Measurements from ENCODE around the gene CCL8.
A peak's percentile ranks its signal among the peaks of the same experiment; 100 is the strongest.
"Not testable (repeated sequence)": the region's sequence is repeated elsewhere in the genome, so short reads cannot be mapped to it uniquely, and the experiment has no call there.

The CCL8 gene

DNA sequence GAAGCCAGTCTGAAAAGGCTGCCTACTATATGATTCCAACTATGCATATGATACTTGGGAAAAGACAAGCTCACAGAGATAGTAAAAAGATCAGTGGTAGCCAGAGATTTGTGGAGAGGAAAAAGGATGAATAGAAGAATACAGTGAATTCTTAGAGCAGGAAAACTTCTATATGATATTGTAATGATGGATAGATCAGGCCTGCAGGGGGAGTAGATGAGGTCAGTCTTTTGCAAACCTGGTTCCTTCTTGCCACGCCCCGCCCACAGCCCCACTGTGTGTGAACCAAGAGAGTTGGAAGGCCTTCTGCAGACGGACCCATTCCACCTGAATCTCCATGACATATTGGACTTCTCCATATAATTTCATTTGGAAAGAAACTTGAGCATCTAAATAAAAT, 761 bp upstream of the CCL8 start:
- no peak for DNase-seq

GRCh38 chr17:34321964-34322363, 2.7 kb downstream of the CCL8 start:
- no peak for DNase-seq

GRCh38 chr17:34327580-34327979, 8.3 kb downstream of the CCL8 start:
- not testable (repeated sequence) for DNase-seq

DNA sequence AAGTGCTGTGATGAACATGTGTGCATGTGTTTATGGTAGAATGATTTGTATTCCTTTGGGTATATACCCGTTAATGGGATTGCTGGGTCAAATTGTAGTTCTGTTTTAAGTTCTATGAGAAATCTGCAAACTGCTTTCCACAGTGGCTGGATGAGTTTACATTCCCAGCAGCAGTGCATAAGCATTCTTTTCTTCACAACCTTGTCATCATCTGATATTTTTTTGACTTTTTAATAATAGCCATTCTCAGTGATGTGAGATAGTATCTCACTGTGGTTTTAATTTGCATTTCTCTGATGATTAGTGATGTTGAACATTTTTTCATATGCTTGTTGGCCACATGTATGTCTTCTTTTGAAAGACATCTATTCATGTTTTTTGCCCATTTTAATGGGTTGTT, 18.5 kb downstream of the CCL8 start:
- no peak for DNase-seq

DNA sequence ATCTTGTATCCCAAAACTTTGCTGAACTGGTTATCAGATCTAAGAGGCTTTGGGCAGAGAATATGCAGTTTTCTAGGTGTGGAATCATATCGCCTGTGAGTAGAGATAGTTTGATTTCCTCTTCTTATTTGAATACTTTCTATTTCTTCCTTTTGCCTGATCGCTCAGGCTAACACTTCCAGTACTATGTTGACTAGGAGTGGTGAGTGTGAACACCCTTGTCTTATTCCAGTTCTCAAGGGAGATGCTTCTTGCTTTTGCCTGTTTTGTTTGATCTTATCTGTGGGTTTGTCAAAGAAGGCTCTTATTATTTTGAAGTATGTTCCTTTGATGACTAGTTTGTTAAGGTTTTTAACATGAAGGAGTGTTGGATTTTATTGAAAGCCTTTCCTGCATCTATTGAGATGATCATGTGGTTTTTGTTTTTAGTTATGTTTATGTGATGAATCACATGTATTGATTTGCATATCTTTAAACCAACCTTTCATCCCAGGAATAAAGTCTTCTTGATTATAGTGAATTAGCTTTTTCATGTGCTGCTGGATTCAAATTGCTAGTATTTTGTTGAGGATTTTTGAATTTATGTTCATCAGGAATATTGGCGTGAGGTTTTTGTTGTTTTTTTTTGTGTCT, 20.0 kb downstream of the CCL8 start:
- no peak for DNase-seq

- no peak for DNase-seq
These were observed 22.7 kb downstream of the CCL8 start for GRCh38 chr17:34341916-34342315.

DNA sequence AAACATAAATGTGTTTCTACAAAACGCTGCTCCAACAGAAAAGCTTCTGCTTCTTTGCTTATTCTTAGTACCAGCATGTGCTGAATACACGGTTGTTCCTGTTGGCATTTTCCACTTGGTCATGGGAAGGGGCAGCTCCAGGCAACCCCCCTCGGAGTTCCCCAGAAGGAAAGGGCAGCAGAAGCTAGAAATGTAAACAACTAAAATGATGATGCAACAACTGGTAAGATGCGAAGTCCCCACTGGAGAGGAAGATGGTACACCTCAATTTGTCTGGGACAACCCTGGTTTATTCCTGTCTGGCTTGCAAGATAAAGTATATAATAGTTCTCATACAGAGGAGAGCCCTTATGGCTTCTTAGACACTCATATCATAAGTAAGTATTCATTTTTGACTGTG, 27.8 kb downstream of the CCL8 start:
- DNase-seq = no peak

DNA sequence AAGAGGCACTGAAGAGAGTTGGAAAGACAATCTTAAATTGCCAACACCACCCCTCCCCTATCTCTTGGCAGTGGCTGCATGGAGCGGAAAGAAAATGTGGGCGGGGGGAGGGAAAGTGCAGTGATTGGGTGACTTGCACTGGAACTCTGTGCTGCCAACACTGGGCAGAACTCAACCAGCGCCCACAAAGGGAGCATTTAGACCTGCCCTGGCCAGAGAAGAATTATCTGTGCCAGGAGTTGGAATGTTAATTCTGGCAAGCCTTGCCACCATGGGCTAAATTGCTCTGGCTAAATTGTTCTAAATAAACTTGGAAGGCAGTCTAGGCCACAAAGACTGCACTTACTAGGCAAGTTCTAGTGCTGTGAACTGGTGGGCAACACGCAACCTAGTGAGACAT, 30.5 kb downstream of the CCL8 start:
- DNase-seq = no peak

- DNase-seq = no peak
These were observed 31.9 kb downstream of the CCL8 start for GRCh38 chr17:34351096-34351495.

- DNase-seq = no peak
These were observed 33.0 kb downstream of the CCL8 start for GRCh38 chr17:34352191-34352590.

DNA sequence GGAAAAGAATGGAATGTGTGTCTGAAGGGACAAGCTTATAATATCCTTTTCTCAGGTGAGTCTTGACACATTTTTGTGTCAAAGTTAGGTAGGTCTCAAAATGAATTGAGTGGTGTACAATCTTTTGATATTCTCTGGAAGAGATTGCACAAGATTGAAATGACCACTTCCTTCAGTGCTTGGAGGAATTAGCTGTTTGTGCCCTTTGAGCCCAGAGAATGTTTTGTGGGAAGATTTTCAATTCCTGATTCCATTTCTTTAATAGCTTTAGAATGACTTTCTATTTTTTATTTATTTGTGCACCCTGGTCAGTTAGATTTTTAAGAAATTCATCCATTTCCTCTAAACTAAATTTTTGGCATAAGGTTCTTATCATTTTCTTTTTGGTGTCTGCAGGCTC, 35.4 kb downstream of the CCL8 start:
- no peak for DNase-seq

GRCh38 chr17:34356194-34356593, 37.0 kb downstream of the CCL8 start, which contains the start of gene CCL13:
CCL13 (plus strand) TSS chr17:34356480; CDS start chr17:34356527, 47 bp downstream.
- no peak for DNase-seq

GRCh38 chr17:34357398-34357797, 38.2 kb downstream of the CCL8 start:
- no peak for DNase-seq

- no peak for DNase-seq
These were observed 39.4 kb downstream of the CCL8 start for GRCh38 chr17:34358631-34359030.

GRCh38 chr17:34360601-34361270, 41.5 kb downstream of the CCL8 start:
- DNase-seq = no peak

DNA sequence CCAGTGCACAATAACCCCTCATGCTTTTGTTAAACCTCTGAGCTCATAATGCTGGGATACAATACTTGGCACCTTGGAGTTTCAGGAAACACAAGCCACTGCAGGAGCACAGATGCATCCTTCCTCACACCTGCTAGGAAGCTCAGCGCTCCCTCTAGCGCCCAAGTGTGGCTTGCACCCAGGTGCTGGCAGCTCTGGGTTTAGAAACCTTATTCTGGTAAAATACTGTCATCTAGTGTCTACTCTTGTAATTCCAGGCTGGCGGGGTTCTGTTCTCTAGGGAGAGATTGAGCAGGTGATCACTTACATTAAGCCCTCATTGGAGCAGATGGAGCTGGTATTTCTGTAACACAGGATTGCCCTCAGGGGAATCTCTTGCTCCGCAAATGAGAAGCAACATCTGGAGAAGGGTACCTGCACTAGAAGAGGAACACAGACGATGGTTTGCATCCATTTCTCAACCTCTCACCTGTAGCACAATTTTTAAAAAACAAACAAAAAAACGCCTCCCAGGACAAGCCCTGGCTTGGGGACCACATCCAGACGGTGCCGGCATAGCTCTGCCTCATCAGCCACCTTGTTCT, 42.3 kb downstream of the CCL8 start:
- DNase-seq = peak; percentile 82

- no peak for DNase-seq
These were observed 44.0 kb downstream of the CCL8 start, which contains the start of gene CCL1 for GRCh38 chr17:34363183-34363661. CCL1 (minus strand) TSS chr17:34363233; CDS start chr17:34363161, 72 bp downstream.

DNA sequence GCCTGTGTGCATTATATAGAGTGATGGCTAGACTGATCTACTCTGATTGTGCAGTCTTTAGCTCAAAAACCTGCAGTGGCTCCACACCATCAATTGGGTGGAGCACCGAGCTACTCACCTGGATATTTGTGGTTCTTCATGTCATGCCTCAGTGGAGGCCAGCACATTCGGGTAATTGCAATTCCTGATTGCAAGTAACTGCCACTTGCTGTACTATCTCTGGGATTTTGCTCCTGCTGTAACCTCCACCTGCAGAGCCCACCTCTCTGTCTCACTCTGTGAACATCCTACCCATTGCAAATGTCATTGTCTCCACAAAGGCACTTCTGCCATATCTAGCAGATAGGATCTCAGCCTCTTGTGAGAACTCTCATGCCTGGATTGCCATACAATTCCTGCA, 45.5 kb downstream of the CCL8 start:
- no peak for DNase-seq

DNA sequence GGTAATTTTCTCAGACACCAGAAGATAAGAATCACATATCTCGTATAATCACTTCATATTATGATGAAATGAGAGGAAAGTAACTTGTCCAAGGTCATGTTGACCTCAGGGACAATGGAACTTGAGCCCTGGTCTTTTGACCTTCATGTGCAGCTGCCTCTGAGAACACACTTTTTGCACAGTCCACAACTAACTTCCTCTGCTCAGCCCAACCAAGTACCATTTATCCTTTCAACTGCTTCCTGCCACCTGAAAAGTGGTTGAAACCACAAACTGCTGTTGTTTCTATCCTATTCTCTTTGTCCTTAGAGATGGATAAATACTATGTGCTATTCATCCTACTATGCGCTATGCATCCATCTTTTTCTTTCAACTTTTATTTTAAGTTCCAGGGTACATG, 46.1 kb downstream of the CCL8 start:
- DNase-seq = no peak

- no peak for DNase-seq
These were observed 46.8 kb downstream of the CCL8 start for GRCh38 chr17:34366010-34366409.

DNA sequence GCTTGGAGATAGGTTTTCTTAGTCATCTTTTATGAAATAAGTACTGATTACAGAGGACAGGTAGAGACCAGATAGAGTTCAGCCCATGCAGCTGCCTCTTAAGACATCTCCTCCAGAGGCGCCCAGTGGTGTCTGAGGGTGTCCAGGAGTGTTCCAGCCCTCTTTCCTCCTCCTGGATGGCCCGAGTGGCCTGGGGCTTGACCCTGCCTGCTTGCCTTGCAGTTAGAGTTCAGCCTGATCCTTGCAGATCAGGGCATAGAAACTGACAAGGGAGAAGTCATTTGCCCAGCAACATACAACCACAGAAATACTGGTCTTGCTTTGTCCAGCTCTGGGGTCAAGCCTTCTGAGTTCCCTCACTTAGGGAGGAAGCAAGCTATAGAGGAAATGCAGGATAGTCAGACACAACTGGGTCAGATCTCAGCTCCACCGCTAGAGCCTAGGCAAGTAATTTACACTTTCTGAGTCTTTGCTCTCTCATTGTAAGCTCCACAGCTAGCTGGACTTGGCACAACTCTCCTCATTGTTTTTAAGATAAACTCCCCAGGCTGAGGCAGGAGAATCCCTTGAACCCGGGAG, 47.4 kb downstream of the CCL8 start:
- no peak for DNase-seq

GRCh38 chr17:34367486-34368195, 48.4 kb downstream of the CCL8 start:
- no peak for DNase-seq

Measured in kidney glomerular epithelial cell (primary cell).